ENCODE data around the gene ADRM1. TPM values are rescaled to one million over a fixed set of nuclear protein-coding genes. Genes with fewer than 3 reads are reported as not detected.

The ADRM1 gene
- total and polyA plus RNA-seq, 2 donors from 2014 or later, result 64.4 to 79.4 TPM

DNA sequence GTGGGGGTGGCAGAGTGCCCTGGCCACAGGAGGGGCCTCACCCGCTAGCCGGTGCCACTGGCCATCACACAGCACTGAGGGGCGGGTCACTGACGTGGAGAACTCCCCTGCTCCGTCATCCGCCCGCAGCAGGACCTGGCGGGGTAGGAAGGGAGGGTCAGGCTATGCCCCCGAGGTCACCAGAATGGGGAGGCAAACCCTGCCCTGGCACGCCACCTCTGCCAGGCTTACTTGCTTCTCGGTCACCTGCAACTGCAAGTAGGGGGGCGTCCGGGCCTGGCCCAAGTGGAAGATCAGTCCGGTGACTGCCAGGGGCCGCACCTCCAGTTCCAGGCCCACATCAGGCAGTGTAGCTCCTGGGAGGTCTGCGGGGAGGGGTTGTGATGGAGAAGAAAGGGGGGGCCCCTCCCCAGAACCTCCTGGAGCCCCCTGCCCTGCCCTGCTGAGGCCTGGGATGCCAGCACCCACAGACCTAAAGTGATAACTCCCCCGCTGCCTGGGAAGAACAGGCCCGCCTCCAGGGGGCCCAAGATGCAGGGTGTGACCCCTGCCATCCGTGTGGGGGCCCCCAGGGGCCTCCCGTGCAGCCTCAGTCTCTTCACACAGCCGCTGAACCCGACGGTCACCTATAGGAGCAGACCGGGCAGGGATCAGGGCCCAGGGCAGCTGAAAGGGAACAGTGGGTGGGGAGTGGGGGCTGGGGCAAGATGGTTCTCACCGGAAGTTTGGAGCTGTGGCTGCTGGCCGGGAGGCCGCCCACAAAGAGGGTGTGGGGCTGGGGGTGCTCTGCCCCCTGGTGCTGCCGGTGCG is 7.4 kb downstream of the ADRM1 start:
- Histone ChIP-seq H3K36me3 (ENCODE audit: control insufficient read depth in 2 of 3, insufficient read depth in 3 of 3, low read length in 3 of 3) (peaks cover 0 to 53% (median 14%) of the 10 kb centered on the region in 3 donors), H3K27ac (ENCODE audit: low read depth in 2 of 2, low read length in 2 of 2) (no peak overlapping the region), H3K9ac (ENCODE audit: low read length in 3 of 3) (no peak overlapping the region), H3K4me3 (ENCODE audit: low read length in 3 of 3) (no peak overlapping the region), H3K27me3 (ENCODE audit: control insufficient read depth, insufficient read depth, low read length) (no peaks in the 10 kb centered on the region), H3K4me1 (ENCODE audit: control insufficient read depth in 2 of 3, insufficient read depth in 2 of 3, low read depth in 1 of 3, low read length in 3 of 3) (peaks cover 0 to 12% (median 10%) of the 10 kb centered on the region in 3 donors), H3K9me3 (ENCODE audit: control insufficient read depth in 2 of 3, insufficient read depth in 1 of 3, low read length in 3 of 3) (no peaks in the 10 kb centered on the region)
- DNase-seq, result no peak
- intact Hi-C loops (cut with DNase I), result no loop called here
- TF ChIP-seq, protein P1, sequence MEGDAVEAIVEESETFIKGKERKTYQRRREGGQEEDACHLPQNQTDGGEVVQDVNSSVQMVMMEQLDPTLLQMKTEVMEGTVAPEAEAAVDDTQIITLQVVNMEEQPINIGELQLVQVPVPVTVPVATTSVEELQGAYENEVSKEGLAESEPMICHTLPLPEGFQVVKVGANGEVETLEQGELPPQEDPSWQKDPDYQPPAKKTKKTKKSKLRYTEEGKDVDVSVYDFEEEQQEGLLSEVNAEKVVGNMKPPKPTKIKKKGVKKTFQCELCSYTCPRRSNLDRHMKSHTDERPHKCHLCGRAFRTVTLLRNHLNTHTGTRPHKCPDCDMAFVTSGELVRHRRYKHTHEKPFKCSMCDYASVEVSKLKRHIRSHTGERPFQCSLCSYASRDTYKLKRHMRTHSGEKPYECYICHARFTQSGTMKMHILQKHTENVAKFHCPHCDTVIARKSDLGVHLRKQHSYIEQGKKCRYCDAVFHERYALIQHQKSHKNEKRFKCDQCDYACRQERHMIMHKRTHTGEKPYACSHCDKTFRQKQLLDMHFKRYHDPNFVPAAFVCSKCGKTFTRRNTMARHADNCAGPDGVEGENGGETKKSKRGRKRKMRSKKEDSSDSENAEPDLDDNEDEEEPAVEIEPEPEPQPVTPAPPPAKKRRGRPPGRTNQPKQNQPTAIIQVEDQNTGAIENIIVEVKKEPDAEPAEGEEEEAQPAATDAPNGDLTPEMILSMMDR (IDR thresholded peaks at IDR 0.05; ENCODE audit: borderline replicate concordance, extremely low read depth, insufficient read depth), result no peak
- no peak for FAIRE-seq

DNA sequence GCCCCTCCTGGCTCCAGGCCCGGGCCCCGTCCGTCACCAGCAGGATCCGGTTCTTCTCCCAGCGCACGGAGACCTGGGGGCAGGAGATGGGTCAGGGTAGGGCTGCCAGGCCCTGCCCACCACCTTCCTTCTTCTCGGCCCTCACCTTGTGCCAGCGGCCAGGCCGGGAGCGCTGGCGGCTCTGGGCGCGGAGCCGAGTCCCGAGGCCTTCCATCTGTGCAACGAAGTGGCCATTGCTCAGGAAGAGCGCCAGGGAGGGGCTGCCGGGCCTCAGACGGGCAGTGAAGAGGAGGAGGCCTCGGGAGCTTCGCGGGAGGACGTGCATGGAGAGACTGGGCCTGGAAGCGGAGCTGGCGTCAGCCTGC is 7.9 kb downstream of the ADRM1 start:
- Histone ChIP-seq H3K36me3 (ENCODE audit: control insufficient read depth in 2 of 3, insufficient read depth in 3 of 3, low read length in 3 of 3) (peaks cover 0 to 50% (median 17%) of the 10 kb centered on the region in 3 donors), H3K27ac (ENCODE audit: low read depth in 2 of 2, low read length in 2 of 2) (no peak overlapping the region), H3K27me3 (ENCODE audit: control insufficient read depth, insufficient read depth, low read length) (no peaks in the 10 kb centered on the region), H3K4me3 (ENCODE audit: low read length in 3 of 3) (no peak overlapping the region), H3K4me1 (ENCODE audit: control insufficient read depth in 2 of 3, insufficient read depth in 2 of 3, low read depth in 1 of 3, low read length in 3 of 3) (peaks cover 0 to 6% (median 4%) of the 10 kb centered on the region in 3 donors), H3K9me3 (ENCODE audit: control insufficient read depth in 2 of 3, insufficient read depth in 1 of 3, low read length in 3 of 3) (no peaks in the 10 kb centered on the region), H3K9ac (ENCODE audit: low read length in 3 of 3) (no peak overlapping the region)
- no peak for FAIRE-seq
- TF ChIP-seq, protein P1 (IDR thresholded peaks at IDR 0.05; ENCODE audit: borderline replicate concordance, extremely low read depth, insufficient read depth), result no peak
- intact Hi-C loops (cut with DNase I), result no loop called here
- peak in 1 of 5 donors; percentile 1 for DNase-seq

DNA sequence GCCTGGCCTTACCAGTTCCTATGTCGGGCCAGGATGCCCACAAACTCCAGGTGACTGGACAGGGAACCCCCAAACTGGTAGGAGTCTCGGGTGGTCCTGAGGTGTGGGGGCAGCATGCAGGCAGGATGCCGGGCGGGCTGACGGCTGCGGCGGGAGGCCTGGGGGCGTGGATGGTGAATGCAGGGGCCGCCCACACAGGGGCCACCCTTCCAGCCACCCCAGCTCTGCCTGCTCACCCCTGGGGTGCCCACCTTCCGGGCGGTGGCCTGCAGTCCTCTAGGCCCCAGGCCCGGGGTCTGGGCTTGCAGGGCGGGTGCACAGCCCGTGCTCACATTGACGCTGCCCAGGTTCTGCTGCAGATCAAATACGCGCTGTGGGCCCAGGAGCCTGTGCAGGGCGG is 8.4 kb downstream of the ADRM1 start:
- no peaks in the 10 kb centered on the region for H3K27me3 ChIP-seq (ENCODE audit: control insufficient read depth, insufficient read depth, low read length)
- FAIRE-seq (no peak), DNase-seq (no peak)
- H3K36me3 ChIP-seq (ENCODE audit: control insufficient read depth in 2 of 3, insufficient read depth in 3 of 3, low read length in 3 of 3), result peaks cover 0 to 51% (median 21%) of the 10 kb centered on the region in 3 donors
- intact Hi-C loops (cut with DNase I), result no loop called here
- H3K4me1 ChIP-seq (ENCODE audit: control insufficient read depth in 2 of 3, insufficient read depth in 2 of 3, low read depth in 1 of 3, low read length in 3 of 3), result peaks cover 0 to 2% (median 0%) of the 10 kb centered on the region in 3 donors
- TF ChIP-seq, protein P1 (IDR thresholded peaks at IDR 0.05; ENCODE audit: borderline replicate concordance, extremely low read depth, insufficient read depth), result no peak
- H3K4me3 ChIP-seq (ENCODE audit: low read length in 3 of 3), result no peak overlapping the region
- H3K27ac ChIP-seq (ENCODE audit: low read depth in 2 of 2, low read length in 2 of 2), result no peak overlapping the region
- H3K9ac ChIP-seq (ENCODE audit: low read length in 3 of 3), result no peak overlapping the region
- H3K9me3 ChIP-seq (ENCODE audit: control insufficient read depth in 2 of 3, insufficient read depth in 1 of 3, low read length in 3 of 3), result no peaks in the 10 kb centered on the region

All from kidney (tissue), 14 donors.